GM11168 (cell line): ENCODE results near the gene BRINP2.

Experiments used
- in situ Hi-C: fragments of 300-500 bp; cut with MboI; formaldehyde crosslinking; loops from one replicate; pipeline ENCODE4 v1.12.0; 2022; ENCODE audit warnings: low sequenced_read_pairs; ENCODE audit not compliant: unreplicated experiment

BRINP2 gene

GRCh38 chr1:177164380-177165068 lies 6.2 kb upstream of the BRINP2 start, which contains the start of gene ASTN1:
Gene ASTN1 (minus strand): TSS chr1:177164712. CDS start chr1:177164676, 36 bp downstream.
- in situ Hi-C loops, result no loop called here

GRCh38 chr1:177165069-177165439 lies 5.7 kb upstream of the BRINP2 start:
- in situ Hi-C loops, result no loop called here

GRCh38 chr1:177171536-177172123 lies 872 bp downstream of the BRINP2 start:
- in situ Hi-C loops, result no loop called here

- in situ Hi-C loops, result no loop called here
These were observed 1.5 kb downstream of the BRINP2 start for GRCh38 chr1:177172272-177172671.

- in situ Hi-C loops, result no loop called here
These were observed 2.1 kb downstream of the BRINP2 start for GRCh38 chr1:177172866-177173265.

- in situ Hi-C loops, result no loop called here
These were observed 3.2 kb downstream of the BRINP2 start for GRCh38 chr1:177173976-177174375.

- in situ Hi-C loops, result loop anchor here (25.0 kb wide), 1 partner anchor 288 kb away; no protein-coding TSS in a partner anchor
These were observed 4.3 kb downstream of the BRINP2 start for GRCh38 chr1:177174921-177175634.

- in situ Hi-C loops, result loop anchor here (25.0 kb wide), 1 partner anchor 294 kb away; no protein-coding TSS in a partner anchor
These were observed 10.5 kb downstream of the BRINP2 start for GRCh38 chr1:177181280-177181630.

- in situ Hi-C loops, result loop anchor here (25.0 kb wide), 1 partner anchor 294 kb away; no protein-coding TSS in a partner anchor
These were observed 11.0 kb downstream of the BRINP2 start for GRCh38 chr1:177181631-177182291.

GRCh38 chr1:177183836-177184235 lies 13.1 kb downstream of the BRINP2 start:
- in situ Hi-C loops, result loop anchor here (25.0 kb wide), 1 partner anchor 297 kb away; no protein-coding TSS in a partner anchor

- in situ Hi-C loops, result loop anchor here (25.0 kb wide), 1 partner anchor 298 kb away; no protein-coding TSS in a partner anchor
These were observed 14.5 kb downstream of the BRINP2 start for GRCh38 chr1:177185209-177185608.

GRCh38 chr1:177186639-177187038 lies 15.9 kb downstream of the BRINP2 start:
- in situ Hi-C loops, result loop anchor here (25.0 kb wide), 1 partner anchor 299 kb away; no protein-coding TSS in a partner anchor

GRCh38 chr1:177190308-177190970 lies 19.7 kb downstream of the BRINP2 start:
- in situ Hi-C loops, result loop anchor here (25.0 kb wide), 1 partner anchor 303 kb away; no protein-coding TSS in a partner anchor

- in situ Hi-C loops, result loop anchor here (25.0 kb wide), 1 partner anchor 311 kb away; no protein-coding TSS in a partner anchor
These were observed 27.5 kb downstream of the BRINP2 start for GRCh38 chr1:177198243-177198642.

- in situ Hi-C loops, result no loop called here
These were observed 29.5 kb downstream of the BRINP2 start for GRCh38 chr1:177200290-177200689.

- in situ Hi-C loops, result no loop called here
These were observed 36.1 kb downstream of the BRINP2 start for GRCh38 chr1:177206831-177207355.

- in situ Hi-C loops, result no loop called here
These were observed 38.2 kb downstream of the BRINP2 start for GRCh38 chr1:177208920-177209319.

GRCh38 chr1:177209357-177209756 lies 38.6 kb downstream of the BRINP2 start:
- in situ Hi-C loops, result no loop called here

- in situ Hi-C loops, result no loop called here
These were observed 39.3 kb downstream of the BRINP2 start for GRCh38 chr1:177210071-177210470.

GRCh38 chr1:177211231-177211630 lies 40.5 kb downstream of the BRINP2 start:
- in situ Hi-C loops, result no loop called here
